ENCODE measurements around the gene GRK5.

GRK5 gene

GRCh38 chr10:119480667-119481066 is 273.3 kb downstream of the GRK5 start:
- POLR2A ChIA-PET: no interaction called here
- TF ChIP-seq LEF1 (IDR thresholded peaks at IDR 0.05; ENCODE audit: borderline replicate concordance): no peak
- no peak for TF ChIP-seq SP1 (IDR thresholded peaks at IDR 0.05)
- no peak for TF ChIP-seq ARNT (IDR thresholded peaks at IDR 0.05)
- no peak for TF ChIP-seq FOXK2 (IDR thresholded peaks at IDR 0.05)
- TF ChIP-seq HDGF (IDR thresholded peaks at IDR 0.05; ENCODE audit: borderline replicate concordance): no peak
- no peak for TF ChIP-seq FOXM1 (IDR thresholded peaks at IDR 0.05; ENCODE audit: borderline replicate concordance)
- CTCF ChIA-PET: no interaction called here
- DNase-seq (ENCODE audit: extremely low spot score): no peak

- TF ChIP-seq ELF4 (IDR thresholded peaks at IDR 0.05) (no peak), BHLHE40 (IDR thresholded peaks at IDR 0.05; ENCODE audit: borderline replicate concordance) (no peak), HDGF (IDR thresholded peaks at IDR 0.05; ENCODE audit: borderline replicate concordance) (no peak), CTBP1 (IDR thresholded peaks at IDR 0.05; ENCODE audit: borderline replicate concordance) (no peak), TARDBP (IDR thresholded peaks at IDR 0.05) (no peak), ARNT (IDR thresholded peaks at IDR 0.05) (no peak), FOXM1 (IDR thresholded peaks at IDR 0.05; ENCODE audit: borderline replicate concordance) (no peak), LEF1 (IDR thresholded peaks at IDR 0.05; ENCODE audit: borderline replicate concordance) (no peak), SUZ12 (IDR thresholded peaks at IDR 0.05) (no peak), NFRKB (IDR thresholded peaks at IDR 0.05) (no peak), L3MBTL2 (conservative IDR thresholded peaks at IDR 0.05) (no peak), ZNF384 (IDR thresholded peaks at IDR 0.05) (no peak)
- CTCF ChIA-PET: no interaction called here
- POLR2A ChIA-PET: no interaction called here
- no peak for DNase-seq (ENCODE audit: extremely low spot score)
These were observed 274.5 kb downstream of the GRK5 start for GRCh38 chr10:119481781-119482426.

DNA sequence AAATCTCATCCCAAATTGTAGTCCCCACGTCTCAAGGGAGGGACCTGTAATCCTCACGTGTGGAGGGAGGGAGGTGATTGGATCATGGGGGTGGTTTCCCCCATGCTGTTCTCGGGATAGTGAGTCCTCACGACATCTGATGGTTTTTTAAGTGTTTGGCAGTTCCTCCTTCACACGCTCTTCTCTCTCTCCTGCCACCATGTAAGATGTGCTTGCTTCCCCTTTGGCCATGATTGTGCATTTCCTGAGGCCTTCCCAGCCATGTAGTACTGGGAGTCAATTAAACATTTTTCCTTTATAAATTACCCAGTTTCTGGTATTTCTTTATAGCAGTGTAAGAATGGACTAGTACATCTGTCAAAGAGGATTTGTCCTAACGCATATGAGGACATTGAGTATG is 275.6 kb downstream of the GRK5 start:
- TF ChIP-seq SUZ12 (IDR thresholded peaks at IDR 0.05) (no peak), TARDBP (IDR thresholded peaks at IDR 0.05) (no peak), ELF4 (IDR thresholded peaks at IDR 0.05) (no peak), SP1 (IDR thresholded peaks at IDR 0.05) (no peak), CTBP1 (IDR thresholded peaks at IDR 0.05; ENCODE audit: borderline replicate concordance) (no peak), HDGF (IDR thresholded peaks at IDR 0.05; ENCODE audit: borderline replicate concordance) (no peak), L3MBTL2 (conservative IDR thresholded peaks at IDR 0.05) (no peak), PKNOX1 (IDR thresholded peaks at IDR 0.05) (no peak), LEF1 (IDR thresholded peaks at IDR 0.05; ENCODE audit: borderline replicate concordance) (no peak), FOXA1 (IDR thresholded peaks at IDR 0.05) (no peak), ARNT (IDR thresholded peaks at IDR 0.05) (no peak), FOXM1 (IDR thresholded peaks at IDR 0.05; ENCODE audit: borderline replicate concordance) (no peak), NFRKB (IDR thresholded peaks at IDR 0.05) (no peak), ZNF384 (IDR thresholded peaks at IDR 0.05) (no peak)
- no peak for DNase-seq (ENCODE audit: extremely low spot score)
- ChIA-PET CTCF (no interaction called here), POLR2A (no interaction called here)

- CTCF ChIA-PET: no interaction called here
- DNase-seq (ENCODE audit: extremely low spot score): no peak
- POLR2A ChIA-PET: no interaction called here
- TF ChIP-seq PKNOX1 (IDR thresholded peaks at IDR 0.05) (no peak), SUZ12 (IDR thresholded peaks at IDR 0.05) (no peak), SP1 (IDR thresholded peaks at IDR 0.05) (no peak), NFRKB (IDR thresholded peaks at IDR 0.05) (no peak), FOXA1 (IDR thresholded peaks at IDR 0.05) (no peak), TARDBP (IDR thresholded peaks at IDR 0.05) (no peak)
These were observed 276.5 kb downstream of the GRK5 start for GRCh38 chr10:119483839-119484238.

GRCh38 chr10:119488675-119489074 is 281.3 kb downstream of the GRK5 start:
- ChIA-PET CTCF (interaction anchor here (0.6 to 1.3 kb wide), 3 partner anchors 9 to 290 kb away, joined by 3 to 6 read pairs (median 4); no protein-coding TSS in a partner anchor), POLR2A (no interaction called here)
- TF ChIP-seq PKNOX1 (IDR thresholded peaks at IDR 0.05) (no peak), LEF1 (IDR thresholded peaks at IDR 0.05; ENCODE audit: borderline replicate concordance) (no peak), SP1 (IDR thresholded peaks at IDR 0.05) (no peak), BHLHE40 (IDR thresholded peaks at IDR 0.05; ENCODE audit: borderline replicate concordance) (no peak), ARNT (IDR thresholded peaks at IDR 0.05) (no peak), HDGF (IDR thresholded peaks at IDR 0.05; ENCODE audit: borderline replicate concordance) (no peak), ELF4 (IDR thresholded peaks at IDR 0.05) (no peak), FOXM1 (IDR thresholded peaks at IDR 0.05; ENCODE audit: borderline replicate concordance) (no peak), TARDBP (IDR thresholded peaks at IDR 0.05) (no peak), CTBP1 (IDR thresholded peaks at IDR 0.05; ENCODE audit: borderline replicate concordance) (no peak), ZNF384 (IDR thresholded peaks at IDR 0.05) (no peak), SUZ12 (IDR thresholded peaks at IDR 0.05) (no peak), NFRKB (IDR thresholded peaks at IDR 0.05) (no peak), FOXA1 (IDR thresholded peaks at IDR 0.05) (no peak), L3MBTL2 (conservative IDR thresholded peaks at IDR 0.05) (no peak), FOXK2 (IDR thresholded peaks at IDR 0.05) (no peak)
- no peak for DNase-seq (ENCODE audit: extremely low spot score)

DNA sequence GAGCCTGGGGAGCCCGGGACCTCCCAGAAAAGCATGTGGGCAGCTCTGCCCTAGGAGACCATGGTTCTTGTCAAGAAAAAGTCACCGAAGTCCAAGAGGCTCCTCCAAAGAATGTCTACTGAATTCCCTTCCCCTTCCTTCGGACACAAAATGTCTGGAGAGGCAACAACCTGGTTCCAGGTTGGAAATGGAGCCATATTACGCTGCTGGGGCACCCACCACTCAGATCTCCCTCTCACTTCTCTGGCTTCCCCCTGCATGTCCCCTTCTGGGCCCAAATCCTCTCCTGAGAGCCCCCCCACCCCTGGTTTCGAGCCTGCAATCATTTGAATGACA is 282.6 kb downstream of the GRK5 start:
- ChIA-PET POLR2A (interaction anchor here (0.6 to 1.0 kb wide), 3 partner anchors 13 to 157 kb away, joined by 3 read pairs; no protein-coding TSS in a partner anchor), CTCF (interaction anchor here (0.8 to 1.2 kb wide), 7 partner anchors 10 to 291 kb away, joined by 3 to 6 read pairs (median 4); no protein-coding TSS in a partner anchor)
- TF ChIP-seq PKNOX1 (IDR thresholded peaks at IDR 0.05): no peak
- no peak for TF ChIP-seq ARNT (IDR thresholded peaks at IDR 0.05)
- TF ChIP-seq FOXA1 (IDR thresholded peaks at IDR 0.05): no peak
- TF ChIP-seq L3MBTL2 (conservative IDR thresholded peaks at IDR 0.05): no peak
- TF ChIP-seq BHLHE40 (IDR thresholded peaks at IDR 0.05; ENCODE audit: borderline replicate concordance): no peak
- no peak for TF ChIP-seq CTBP1 (IDR thresholded peaks at IDR 0.05; ENCODE audit: borderline replicate concordance)
- TF ChIP-seq NFRKB (IDR thresholded peaks at IDR 0.05): no peak
- no peak for TF ChIP-seq HDGF (IDR thresholded peaks at IDR 0.05; ENCODE audit: borderline replicate concordance)
- no peak for TF ChIP-seq FOXM1 (IDR thresholded peaks at IDR 0.05; ENCODE audit: borderline replicate concordance)
- no peak for TF ChIP-seq TARDBP (IDR thresholded peaks at IDR 0.05)
- no peak for TF ChIP-seq FOXK2 (IDR thresholded peaks at IDR 0.05)
- TF ChIP-seq ELF4 (IDR thresholded peaks at IDR 0.05): no peak
- no peak for TF ChIP-seq SUZ12 (IDR thresholded peaks at IDR 0.05)
- no peak for DNase-seq (ENCODE audit: extremely low spot score)

All from HEK293T (cell line).